HG02943 (cell line): ENCODE results near the gene ETFA.

ENCODE experiments used
- ATAC-seq: cut with Tn5 transposase; IDR thresholded peaks from one replicate; pipeline ENCODE4 v1.9.1; 2021; ENCODE audit warnings: mild to moderate bottlenecking, low read depth, moderate library complexity; ENCODE audit not compliant: unreplicated experiment

The ETFA gene

DNA sequence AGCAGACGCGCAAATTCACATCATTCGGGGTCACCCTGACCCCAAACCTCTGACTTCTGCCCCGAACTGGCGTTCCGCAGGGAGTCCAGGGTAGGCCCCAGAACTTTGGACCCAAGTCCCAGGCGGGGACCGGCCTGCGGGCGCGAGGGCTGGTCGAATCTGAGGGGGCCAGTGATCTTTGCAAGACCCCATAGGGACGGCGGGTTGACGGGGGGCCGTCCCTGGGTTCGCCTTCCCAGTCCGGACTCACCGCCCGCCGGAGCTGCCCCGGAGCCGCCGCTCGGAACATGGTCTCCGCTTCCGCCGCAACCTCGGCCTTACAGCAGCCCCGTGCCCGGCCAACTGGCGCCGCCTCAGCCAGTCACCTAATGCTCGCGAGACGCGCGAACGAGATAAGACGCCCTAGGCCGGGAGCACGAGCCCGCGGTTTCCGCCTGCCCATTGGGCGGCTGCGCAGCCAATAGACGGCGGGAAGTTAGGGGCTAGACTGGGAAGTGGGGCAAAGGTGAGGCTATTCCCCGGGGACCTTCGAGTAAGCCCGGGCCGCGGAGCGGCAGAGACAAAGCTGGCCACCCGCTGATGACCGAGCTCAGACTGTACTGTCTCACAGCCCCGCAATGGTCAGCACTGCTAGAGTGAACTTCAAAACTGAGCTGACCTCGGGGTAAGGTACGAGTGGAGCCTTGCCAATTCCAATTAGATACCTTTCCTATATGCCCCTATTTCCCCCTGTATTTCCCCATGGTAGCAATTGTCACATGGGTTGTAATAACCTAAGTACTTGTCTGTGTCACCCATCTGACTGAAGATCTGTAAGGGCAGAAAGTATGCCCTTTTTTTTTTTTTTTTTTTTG, at the start of gene ETFA:
TSS of gene ETFA (minus strand) at position 370 of the 854 bp plus-strand sequence. CDS start at position 289, 81 bp downstream.
- ATAC-seq = peak; percentile 94

DNA sequence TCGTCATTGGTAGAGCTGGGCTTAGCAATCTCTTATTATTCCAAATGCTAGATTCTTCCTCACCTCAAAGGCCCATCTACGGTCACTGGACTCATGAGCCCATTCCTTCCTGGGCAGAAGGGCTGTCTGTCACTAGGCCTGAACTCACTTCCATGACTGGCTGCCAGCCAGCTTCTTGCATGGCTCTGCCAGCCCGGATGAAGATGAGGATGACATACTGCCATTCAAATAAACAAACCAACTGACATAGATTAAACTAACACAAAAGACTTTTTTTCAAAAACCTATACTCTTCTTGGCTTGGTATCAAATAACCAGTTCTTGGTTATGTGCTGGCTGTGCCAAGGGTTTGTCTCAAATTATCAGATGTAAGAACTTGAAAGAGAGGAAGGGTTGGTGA, 49.1 kb upstream of the ETFA start:
- no peak for ATAC-seq

DNA sequence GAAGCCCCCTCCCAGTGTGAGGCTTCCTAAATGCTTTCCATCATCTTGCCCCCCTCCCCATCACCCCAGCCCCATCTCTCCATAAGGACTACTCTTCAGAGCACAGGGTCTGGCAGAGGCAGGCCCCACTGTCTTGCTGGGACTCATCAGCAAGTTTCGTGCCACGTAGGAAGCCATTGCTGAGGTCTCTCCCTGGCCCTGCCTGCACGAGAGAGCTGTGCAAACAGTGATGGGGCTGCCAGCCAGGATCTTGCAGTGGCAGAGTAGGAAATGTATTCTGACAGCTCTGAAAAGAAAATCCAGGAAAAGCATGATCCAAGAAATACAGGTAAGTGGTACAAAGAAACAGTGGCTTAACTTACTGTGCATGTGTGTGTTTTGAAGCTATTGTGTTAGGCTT, 47.9 kb upstream of the ETFA start:
- ATAC-seq = no peak

GRCh38 chr15:76358453-76358852, 47.2 kb upstream of the ETFA start:
- ATAC-seq = no peak

GRCh38 chr15:76354823-76355440, 43.7 kb upstream of the ETFA start:
- ATAC-seq = no peak

DNA sequence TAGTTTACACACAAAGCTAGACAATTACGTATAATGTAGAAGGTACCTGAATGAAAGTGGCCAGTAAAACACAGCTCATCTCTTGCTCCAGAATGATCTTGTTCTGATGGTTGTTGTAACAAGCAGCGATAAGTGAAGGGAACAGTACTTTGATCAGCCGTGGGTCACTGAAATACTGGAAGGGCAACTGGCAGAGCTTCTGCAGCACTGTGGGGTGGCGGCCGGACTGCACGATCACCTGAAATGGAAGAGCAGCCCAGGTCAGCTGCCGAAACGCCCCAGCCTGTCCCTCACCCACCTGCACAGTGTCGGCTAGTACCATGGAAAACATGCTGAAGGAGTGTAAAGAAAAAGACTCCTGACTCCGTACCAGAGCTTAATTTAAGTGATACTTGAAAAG, 42.6 kb upstream of the ETFA start:
- no peak for ATAC-seq

DNA sequence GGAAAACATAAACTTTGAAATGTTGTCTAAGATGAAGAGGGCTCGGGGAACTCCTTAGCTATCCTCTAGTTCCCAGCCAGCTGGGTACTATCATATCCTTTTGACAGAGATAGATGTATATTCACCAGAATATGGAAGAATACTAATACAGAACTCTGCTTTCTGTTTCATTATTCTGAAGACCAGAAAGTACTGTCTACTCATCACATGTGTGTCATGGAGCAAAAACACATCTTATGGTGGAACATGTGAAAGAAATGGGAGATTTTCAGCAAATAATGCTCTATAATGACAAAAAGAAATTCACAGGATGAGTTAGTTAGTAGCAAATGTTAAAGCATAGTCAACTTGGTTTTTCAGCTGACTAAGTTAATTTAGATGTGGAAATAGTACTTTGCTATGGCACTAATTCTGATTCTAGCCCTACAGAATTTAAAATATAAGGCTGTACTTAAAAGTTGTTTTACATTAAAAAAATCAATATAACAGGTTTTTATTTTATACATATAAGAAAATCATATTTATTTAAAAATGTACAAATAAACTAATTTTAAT, 41.8 kb upstream of the ETFA start:
- ATAC-seq = no peak

DNA sequence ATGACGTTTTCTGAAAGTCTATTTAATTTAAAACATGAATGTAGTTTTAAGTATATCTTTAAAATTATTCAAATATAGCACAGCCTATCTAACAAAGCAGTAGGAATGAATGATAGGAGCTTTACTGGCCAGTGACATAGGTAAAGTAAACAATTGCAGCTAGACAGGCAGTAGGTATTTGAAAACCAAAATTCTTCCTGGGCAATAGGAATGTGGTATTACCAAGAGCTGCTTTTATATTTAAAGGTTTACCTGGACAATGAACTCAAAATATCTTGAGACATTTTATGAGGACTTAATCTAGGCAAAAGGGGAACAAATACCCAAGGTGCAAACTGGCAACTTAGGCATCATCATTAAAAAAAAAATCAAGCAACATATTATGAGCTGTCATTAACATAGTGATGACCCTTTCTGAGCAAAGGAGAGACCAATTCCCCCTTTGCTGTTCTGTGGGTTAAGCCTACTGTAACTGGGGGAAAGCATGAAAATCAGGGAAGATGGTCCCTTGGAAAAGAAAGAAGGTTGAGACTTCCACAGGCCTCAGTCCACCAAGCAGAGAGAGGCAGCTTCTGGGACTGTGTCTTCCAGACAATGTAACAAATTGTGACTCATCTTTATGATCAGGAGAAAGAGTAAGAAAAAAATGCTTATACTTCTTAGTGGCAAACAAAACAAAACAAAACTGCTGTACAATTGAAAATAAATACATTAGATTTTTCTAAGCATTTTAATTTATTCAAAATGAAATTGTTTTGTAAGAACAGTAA, 38.2 kb upstream of the ETFA start:
- no peak for ATAC-seq

DNA sequence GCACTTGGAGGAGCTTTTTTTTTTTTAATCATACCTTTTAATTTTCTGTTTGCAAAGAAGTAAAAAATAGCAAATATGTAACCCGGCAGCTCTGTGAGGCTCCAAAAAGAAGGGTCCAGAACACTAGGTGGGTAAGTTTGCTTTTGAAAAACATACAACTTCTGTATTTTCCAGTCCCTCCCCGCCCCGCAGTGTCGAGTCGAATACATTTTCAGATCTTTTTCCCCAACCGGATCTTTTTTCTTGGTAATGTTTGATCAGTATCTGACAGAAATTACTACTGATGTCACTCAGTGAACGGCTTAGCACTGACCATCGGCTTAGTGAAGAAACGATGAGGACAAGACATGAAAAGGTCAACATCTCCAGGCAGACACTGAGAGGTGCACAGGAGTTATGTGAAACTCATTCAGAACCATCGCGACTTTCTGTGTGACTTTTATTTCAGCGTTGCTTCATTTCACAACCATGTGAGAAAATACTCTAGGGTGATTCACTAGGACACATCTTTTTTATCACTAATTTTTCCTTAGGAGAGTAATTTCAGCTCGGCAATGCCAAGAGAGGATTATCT, 36.3 kb upstream of the ETFA start:
- no peak for ATAC-seq

DNA sequence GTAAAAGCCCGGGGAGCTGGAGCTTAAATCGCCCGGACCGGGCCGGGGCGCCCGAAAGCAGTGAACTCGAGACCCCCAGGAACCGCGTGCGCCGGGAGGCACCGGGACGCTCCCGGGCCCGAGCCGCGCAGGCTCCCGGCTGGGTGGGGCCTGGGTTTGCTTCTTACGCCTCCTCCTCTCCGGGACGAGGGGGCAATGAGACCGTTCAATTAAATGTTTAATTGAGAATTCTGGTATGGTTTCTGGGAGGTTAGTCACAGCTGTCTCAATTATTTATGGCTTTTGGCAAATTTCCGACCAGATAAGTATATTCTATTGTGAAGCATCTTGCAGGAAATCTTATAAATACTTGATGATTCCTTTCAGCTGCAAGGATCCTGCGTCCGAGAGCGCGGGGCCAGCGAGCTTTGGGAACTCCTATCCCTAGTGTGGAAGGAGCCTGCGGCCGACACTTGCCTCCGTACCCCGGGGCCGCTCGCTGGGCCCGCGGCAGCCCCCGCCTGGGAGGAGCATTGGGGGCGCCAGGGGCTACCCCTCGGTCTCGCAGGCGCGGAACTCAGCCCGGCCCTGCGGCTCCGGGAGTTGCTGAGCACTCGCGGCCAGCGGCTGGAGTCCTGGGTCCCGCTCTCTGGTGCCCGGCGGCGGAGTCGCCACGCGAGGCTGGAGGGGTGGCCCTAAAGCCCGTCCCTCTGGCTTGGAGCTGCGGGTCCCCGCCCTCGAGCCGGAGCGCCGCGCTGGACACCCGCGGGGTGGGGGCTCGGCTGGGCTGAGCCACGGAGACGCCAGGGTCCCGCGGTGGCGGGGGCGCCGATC, 35.6 kb upstream of the ETFA start:
- no peak for ATAC-seq

DNA sequence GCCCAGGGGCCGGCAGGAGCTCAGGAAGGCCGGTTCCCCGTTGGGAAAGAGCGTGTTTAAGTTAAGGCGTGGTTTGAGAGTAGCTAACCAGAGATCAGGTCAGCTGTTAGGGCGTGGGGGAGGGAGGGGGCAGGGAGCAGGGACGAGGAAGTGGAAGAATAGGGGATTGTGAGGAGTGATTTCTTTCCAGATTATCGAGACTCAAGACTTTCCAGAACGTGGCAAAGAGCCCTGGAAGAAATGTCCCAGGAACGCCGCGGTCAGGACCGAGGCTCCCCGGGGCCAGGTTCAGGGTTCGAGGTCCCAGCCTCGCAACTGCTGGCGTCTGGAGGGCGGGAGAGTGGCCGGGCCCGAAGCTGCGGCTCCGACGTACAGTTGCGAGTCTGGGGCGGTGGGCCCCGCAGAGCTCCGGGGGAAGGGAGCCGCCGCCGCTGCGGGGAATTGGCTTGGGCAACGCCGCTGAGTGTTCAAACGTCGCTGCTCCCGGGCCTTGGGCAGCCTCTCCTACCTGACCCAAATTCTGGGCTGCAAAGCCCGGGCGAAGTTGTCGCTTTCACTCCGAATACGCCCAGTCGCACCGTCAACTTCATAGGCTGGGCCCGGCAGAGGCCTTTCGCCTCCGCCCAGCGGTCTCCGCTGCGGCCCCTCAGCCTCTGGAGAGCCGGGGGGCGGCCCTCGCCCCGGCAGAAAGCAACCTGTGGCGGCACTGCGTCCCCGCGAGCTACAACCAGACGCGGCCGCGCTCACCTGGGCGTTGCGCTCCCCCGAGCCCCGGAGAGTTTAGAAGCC, 34.8 kb upstream of the ETFA start:
- no peak for ATAC-seq

GRCh38 chr15:76345583-76345879, 34.3 kb upstream of the ETFA start:
- ATAC-seq = no peak

GRCh38 chr15:76344893-76345582, 33.8 kb upstream of the ETFA start:
- no peak for ATAC-seq

GRCh38 chr15:76343313-76343996, 32.2 kb upstream of the ETFA start:
- no peak for ATAC-seq

DNA sequence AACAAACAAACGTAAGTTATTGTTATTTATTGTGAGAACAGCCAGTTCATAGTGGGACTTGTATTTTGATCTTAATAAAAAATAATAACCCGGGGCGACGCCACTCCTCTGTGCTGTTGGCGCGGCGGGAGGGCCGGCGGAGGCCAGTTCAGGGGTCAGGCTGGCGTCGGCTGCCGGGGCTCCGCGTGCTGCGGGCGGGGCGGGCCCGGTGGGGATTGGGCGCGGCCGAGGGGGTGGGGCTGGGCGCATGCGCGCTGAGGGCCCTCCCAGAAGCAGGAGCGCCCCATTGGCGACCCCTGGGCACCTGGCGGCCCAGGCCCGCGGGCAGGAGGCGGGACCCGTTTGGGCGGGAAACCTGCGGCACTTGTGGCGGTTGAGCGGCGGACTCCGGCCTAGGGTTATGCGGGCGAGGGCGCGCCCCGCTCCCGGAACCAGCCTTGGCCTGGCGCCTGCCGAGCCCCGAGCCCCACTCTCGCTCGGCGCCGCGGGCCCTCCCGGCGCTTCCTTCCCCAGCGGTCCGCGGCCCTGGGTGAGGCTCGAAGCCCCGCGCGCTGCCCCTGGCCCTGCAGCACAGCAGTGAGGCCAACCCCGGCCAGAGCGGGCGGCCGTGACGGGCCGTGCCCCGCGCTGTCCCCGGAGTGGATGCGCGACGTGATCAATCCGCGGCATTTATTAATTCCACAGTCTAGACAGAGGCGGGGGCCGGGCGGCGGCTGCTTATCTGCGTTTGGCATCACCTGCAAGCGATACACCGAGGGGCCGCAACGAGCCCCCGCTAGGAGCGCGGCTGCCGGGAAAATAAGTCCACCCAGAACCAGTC, 31.3 kb upstream of the ETFA start:
- ATAC-seq = no peak

DNA sequence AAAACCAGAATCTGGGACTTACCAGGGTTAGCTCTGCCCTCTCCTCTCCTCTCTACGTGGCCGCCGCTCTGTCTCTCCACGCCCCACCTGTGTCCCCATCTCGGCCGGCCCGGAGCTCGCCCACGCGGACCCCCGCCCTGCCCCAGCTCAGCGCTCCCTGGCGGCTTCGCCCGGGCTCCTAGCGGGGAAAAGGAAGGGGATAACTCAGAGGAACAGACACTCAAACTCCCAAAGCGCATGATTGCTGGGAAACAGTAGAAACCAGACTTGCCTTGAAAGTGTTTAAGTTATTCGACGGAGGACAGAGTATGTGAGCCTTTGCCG, 30.8 kb upstream of the ETFA start:
- ATAC-seq = no peak

GRCh38 chr15:76341366-76342057, 30.2 kb upstream of the ETFA start:
- ATAC-seq = no peak
